CD4-positive, alpha-beta memory T cell (primary cell): ENCODE data around the gene PTPN12. TPM values are rescaled to one million over a fixed set of nuclear protein-coding genes. Genes with fewer than 3 reads are reported as not detected.
"Not testable (repeated sequence)": the region's sequence is repeated elsewhere in the genome, so short reads cannot be mapped to it uniquely, and the experiment has no call there.

Source experiments
- CTCF ChIA-PET: fragments of 350-600 bp; sonication (Branson Sonifier 250); formaldehyde crosslinking; loops from one replicate; lab custom pipeline; 2021; ENCODE audit warnings: inconsistent platforms; ENCODE audit not compliant: partially characterized antibody; lab: Charles Lee
- POLR2A ChIA-PET: fragments of 350-600 bp; sonication (Branson Sonifier 250); formaldehyde crosslinking; loops from one replicate; lab custom pipeline; 2021; ENCODE audit not compliant: partially characterized antibody; lab: Charles Lee
- DNase-seq, 5 donors: peaks; one replicate each; pipeline versions ENCODE4 v3.0.0 to v3.0.0-alpha.2; 2020 to 2022; ENCODE audit warnings: mixed read lengths in 1 of 5
- H3K27ac ChIP-seq: one replicate; pipeline ENCODE4 v1.7.0; 2013; ENCODE audit warnings: low read depth, low read length
- H3K27me3 ChIP-seq: 2 replicates; pipeline ENCODE4 v1.7.0; 2013; ENCODE audit warnings: mild to moderate bottlenecking, low read length, moderate library complexity; ENCODE audit not compliant: insufficient read depth
- H3K36me3 ChIP-seq: 2 replicates; pipeline ENCODE4 v1.7.0; 2013; ENCODE audit warnings: mild to moderate bottlenecking, low read length, moderate library complexity; ENCODE audit not compliant: insufficient read depth
- H3K4me1 ChIP-seq: 2 replicates; pipeline ENCODE4 v1.7.0; 2013; ENCODE audit warnings: mild to moderate bottlenecking, low read length, moderate library complexity; ENCODE audit not compliant: insufficient read depth
- H3K4me3 ChIP-seq, 2 donors: one replicate each; pipeline ENCODE4 v1.7.0; 2013; ENCODE audit warnings: low read length in 2 of 2, mild to moderate bottlenecking in 1 of 2
- H3K9me3 ChIP-seq, 2 donors: one replicate each; pipeline ENCODE4 v1.7.0; 2013; ENCODE audit warnings: low read length in 2 of 2, control low read depth in 1 of 2; ENCODE audit not compliant: control insufficient read depth in 1 of 2
- H3K27ac Mint-ChIP-seq, 7 donors: one replicate each; pipeline ENCODE4 v1.8.0; 2020 to 2021; ENCODE audit warnings: mixed read lengths in 7 of 7, mild to moderate bottlenecking in 6 of 7, inconsistent platforms in 3 of 7, moderate library complexity in 3 of 7
- H3K27me3 Mint-ChIP-seq, 2 donors: one replicate each; pipeline ENCODE4 v1.8.0; 2020 to 2021; ENCODE audit warnings: mixed read lengths in 2 of 2
- H3K36me3 Mint-ChIP-seq, 2 donors: one replicate each; pipeline ENCODE4 v1.8.0; 2020 to 2021; ENCODE audit warnings: mixed read lengths in 2 of 2, inconsistent platforms in 1 of 2, mild to moderate bottlenecking in 1 of 2
- H3K4me1 Mint-ChIP-seq, 4 donors: one replicate each; pipeline ENCODE4 v1.8.0; 2020 to 2021; ENCODE audit warnings: mixed read lengths in 4 of 4, mild to moderate bottlenecking in 1 of 4
- H3K4me3 Mint-ChIP-seq, 8 donors: one replicate each; pipeline ENCODE4 v1.8.0; 2020 to 2021; ENCODE audit warnings: mixed read lengths in 8 of 8, mild to moderate bottlenecking in 7 of 8, moderate library complexity in 6 of 8, inconsistent platforms in 3 of 8
- H3K9me3 Mint-ChIP-seq, 8 donors: one replicate each; pipeline ENCODE4 v1.8.0; 2020 to 2021; ENCODE audit warnings: mixed read lengths in 8 of 8, mild to moderate bottlenecking in 5 of 8, inconsistent platforms in 3 of 8, moderate library complexity in 1 of 8
- intact Hi-C: fragments of 100-400 bp; cut with micrococcal nuclease; formaldehyde crosslinking; loops from one replicate; pipeline ENCODE4 v1.15.1; 2023
- polyA plus RNA-seq, 2 donors: library from polyadenylated mRNA; unstranded; fragments of 300-500 nt; fragmentation: Illumina TruSeq; gene quantifications; one replicate each; pipeline ENCODE4 v1.2.3, GENCODE V29; 2021
- total RNA-seq, 2 experiments: library from RNA; stranded (reverse); gene quantifications; one replicate each; pipeline ENCODE4 v1.2.3, GENCODE V29; 2021

The PTPN12 gene
- total and polyA plus RNA-seq, 4 experiments from 2014 or later, result 0.90 to 24.4 (median 10.1) TPM

GRCh38 chr7:77513002-77513670, 24.0 kb upstream of the PTPN12 start:
- CTCF ChIA-PET, result interaction anchor here (1.3 kb wide), 1 partner anchor 9 kb away, joined by 3 read pairs; no protein-coding TSS in a partner anchor
- H3K36me3 Mint-ChIP-seq, H3K27ac ChIP-seq, H3K27me3 ChIP-seq, H3K36me3 ChIP-seq, POLR2A ChIA-PET, H3K4me3 Mint-ChIP-seq, H3K4me1 ChIP-seq, H3K9me3 Mint-ChIP-seq, H3K4me1 Mint-ChIP-seq, H3K9me3 ChIP-seq, H3K27ac Mint-ChIP-seq, intact Hi-C loops, H3K27me3 Mint-ChIP-seq, DNase-seq, H3K4me3 ChIP-seq: not testable (repeated sequence)

- no peak overlapping the region for H3K4me3 ChIP-seq
- CTCF ChIA-PET, result interaction anchor here (2.0 kb wide), 1 partner anchor 136 kb away, joined by 4 read pairs; no protein-coding TSS in a partner anchor
- no peaks in the 10 kb centered on the region for H3K27me3 ChIP-seq
- no peaks in the 10 kb centered on the region for H3K36me3 ChIP-seq
- H3K36me3 Mint-ChIP-seq, result no peaks in the 10 kb centered on the region
- no peak overlapping the region for H3K27ac Mint-ChIP-seq
- no peak for DNase-seq
- peaks cover 4 to 5% of the 10 kb centered on the region in 2 donors for H3K27me3 Mint-ChIP-seq
- H3K4me1 ChIP-seq, result no peaks in the 10 kb centered on the region
- H3K4me3 Mint-ChIP-seq, result no peak overlapping the region
- H3K27ac ChIP-seq, result no peak overlapping the region
- POLR2A ChIA-PET, result no interaction called here
- H3K9me3 Mint-ChIP-seq, result no peaks in the 10 kb centered on the region
- no peaks in the 10 kb centered on the region for H3K4me1 Mint-ChIP-seq
- intact Hi-C loops, result no loop called here
- no peaks in the 10 kb centered on the region for H3K9me3 ChIP-seq
Measured at GRCh38 chr7:77516085-77516484, 21.0 kb upstream of the PTPN12 start.

- Histone ChIP-seq H3K4me1 (no peaks in the 10 kb centered on the region), H3K36me3 (no peaks in the 10 kb centered on the region), H3K4me3 (no peak overlapping the region), H3K9me3 (no peaks in the 10 kb centered on the region), H3K27me3 (no peaks in the 10 kb centered on the region), H3K27ac (no peak overlapping the region)
- ChIA-PET CTCF (no interaction called here), POLR2A (no interaction called here)
- intact Hi-C loops, result no loop called here
- H3K4me1 Mint-ChIP-seq, result no peaks in the 10 kb centered on the region
- no peaks in the 10 kb centered on the region for H3K36me3 Mint-ChIP-seq
- no peak overlapping the region for H3K27ac Mint-ChIP-seq
- peaks cover 4 to 8% of the 10 kb centered on the region in 2 donors for H3K27me3 Mint-ChIP-seq
- no peak overlapping the region for H3K4me3 Mint-ChIP-seq
- H3K9me3 Mint-ChIP-seq, result no peaks in the 10 kb centered on the region
- no peak for DNase-seq
Measured at GRCh38 chr7:77520261-77520660, 16.8 kb upstream of the PTPN12 start.

DNA sequence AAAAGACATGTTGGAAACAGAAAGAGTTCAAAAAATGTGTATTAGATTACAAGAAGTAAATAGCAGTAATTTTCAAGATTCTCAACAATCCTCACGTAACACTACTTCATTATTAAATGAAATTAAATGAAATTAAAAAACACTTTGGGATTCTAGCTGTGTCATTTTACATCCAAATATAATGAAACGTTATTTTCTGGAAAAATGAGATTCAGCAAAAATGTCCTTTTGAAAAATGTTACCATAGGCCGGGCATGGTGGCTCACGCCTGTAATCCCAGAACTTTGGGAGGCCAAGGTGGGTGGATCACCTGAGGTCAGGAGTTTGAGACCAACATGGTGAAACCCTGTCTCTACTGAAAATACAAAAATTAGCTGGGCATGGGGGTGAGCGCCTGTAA, 15.6 kb upstream of the PTPN12 start:
- intact Hi-C loops, result not testable (repeated sequence)
- POLR2A ChIA-PET, result interaction anchor here (0.7 kb wide), 1 partner anchor 23 kb away, joined by 3 read pairs; no protein-coding TSS in a partner anchor

DNA sequence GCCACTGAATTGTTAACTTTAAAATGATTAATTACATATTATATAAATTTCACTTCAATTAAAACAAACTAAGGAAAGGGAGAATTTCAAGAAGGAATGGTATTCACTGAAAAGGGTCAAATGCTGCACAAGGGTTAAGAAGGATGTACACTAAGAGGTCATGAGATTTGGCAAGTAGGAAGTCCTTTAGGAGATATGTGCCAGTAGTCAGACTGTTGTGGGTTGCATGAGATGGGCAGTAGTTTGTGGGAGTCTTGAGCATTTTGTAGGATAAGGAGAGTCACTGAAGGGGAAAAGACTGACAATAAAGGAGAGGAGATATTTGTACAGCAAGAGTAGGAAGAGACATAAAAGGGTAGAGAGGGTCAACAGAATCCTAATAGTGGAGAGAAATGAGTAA, 12.4 kb upstream of the PTPN12 start:
- Mint-ChIP-seq H3K4me1 (no peaks in the 10 kb centered on the region), H3K9me3 (no peaks in the 10 kb centered on the region), H3K36me3 (no peaks in the 10 kb centered on the region), H3K27ac (no peak overlapping the region), H3K4me3 (no peak overlapping the region), H3K27me3 (peaks cover under 1 to 3% of the 10 kb centered on the region in 2 donors)
- no peak for DNase-seq
- intact Hi-C loops, result no loop called here
- H3K36me3 ChIP-seq, result no peaks in the 10 kb centered on the region
- POLR2A ChIA-PET, result no interaction called here
- H3K27me3 ChIP-seq, result no peaks in the 10 kb centered on the region
- H3K4me1 ChIP-seq, result no peaks in the 10 kb centered on the region
- H3K9me3 ChIP-seq, result no peaks in the 10 kb centered on the region
- no peak overlapping the region for H3K27ac ChIP-seq
- CTCF ChIA-PET, result no interaction called here
- H3K4me3 ChIP-seq, result no peak overlapping the region

More for the DNA sequence above, 15.6 kb upstream of the PTPN12 start:
- H3K4me1 ChIP-seq, H3K4me3 Mint-ChIP-seq, H3K36me3 Mint-ChIP-seq, H3K27me3 ChIP-seq, H3K4me3 ChIP-seq, H3K27ac ChIP-seq, DNase-seq, H3K27ac Mint-ChIP-seq, H3K27me3 Mint-ChIP-seq, H3K4me1 Mint-ChIP-seq, H3K9me3 ChIP-seq, CTCF ChIA-PET, H3K9me3 Mint-ChIP-seq, H3K36me3 ChIP-seq: not testable (repeated sequence)

GRCh38 chr7:77525231-77525630, 11.9 kb upstream of the PTPN12 start:
- H3K27me3 ChIP-seq, result no peaks in the 10 kb centered on the region
- Mint-ChIP-seq H3K36me3 (no peaks in the 10 kb centered on the region), H3K27me3 (peaks cover 0 to 3% of the 10 kb centered on the region in 2 donors), H3K4me3 (no peak overlapping the region), H3K9me3 (no peaks in the 10 kb centered on the region), H3K27ac (no peak overlapping the region), H3K4me1 (no peaks in the 10 kb centered on the region)
- DNase-seq, result no peak
- ChIA-PET CTCF (no interaction called here), POLR2A (no interaction called here)
- H3K36me3 ChIP-seq, result no peaks in the 10 kb centered on the region
- no peaks in the 10 kb centered on the region for H3K9me3 ChIP-seq
- no peaks in the 10 kb centered on the region for H3K4me1 ChIP-seq
- no peak overlapping the region for H3K27ac ChIP-seq
- intact Hi-C loops, result no loop called here
- no peak overlapping the region for H3K4me3 ChIP-seq

GRCh38 chr7:77528368-77528767, 8.7 kb upstream of the PTPN12 start:
- Histone ChIP-seq H3K36me3 (no peaks in the 10 kb centered on the region), H3K27ac (no peak overlapping the region), H3K4me1 (no peaks in the 10 kb centered on the region), H3K9me3 (no peaks in the 10 kb centered on the region), H3K4me3 (no peak overlapping the region), H3K27me3 (no peaks in the 10 kb centered on the region)
- H3K27me3 Mint-ChIP-seq, result peaks cover 0 to 2% of the 10 kb centered on the region in 2 donors
- intact Hi-C loops, result no loop called here
- no peaks in the 10 kb centered on the region for H3K36me3 Mint-ChIP-seq
- no peak overlapping the region for H3K27ac Mint-ChIP-seq
- peaks cover 0 to 6% (median 3%) of the 10 kb centered on the region in 4 donors for H3K4me1 Mint-ChIP-seq
- ChIA-PET POLR2A (interaction anchor here (1.1 kb wide), 1 partner anchor 8 kb away, joined by 4 read pairs; no protein-coding TSS in a partner anchor), CTCF (interaction anchor here (0.7 to 1.1 kb wide), 2 partner anchors 14 to 123 kb away, joined by 3 to 5 read pairs; no protein-coding TSS in a partner anchor)
- no peak for DNase-seq
- H3K9me3 Mint-ChIP-seq, result no peaks in the 10 kb centered on the region
- no peak overlapping the region for H3K4me3 Mint-ChIP-seq
